MCF 10A (cell line): ENCODE data around the gene PTPRCAP. TPM values are rescaled to one million over a fixed set of nuclear protein-coding genes. Genes with fewer than 3 reads are reported as not detected.
"Not testable (repeated sequence)": the region's sequence is repeated elsewhere in the genome, so short reads cannot be mapped to it uniquely, and the experiment has no call there.

Source experiments
- BruUV-seq: library from RNA; stranded (reverse); fragments of 400-500 nt; replicated peaks from 2 replicates; lab custom pipeline; 2021; lab: Mats Ljungman, UMichigan
- CTCF ChIA-PET: fragments of 300-600 bp; sonication (Branson Sonifier 250); formaldehyde crosslinking; extraction: SDS; loops from one replicate; lab custom pipeline; 2021; ENCODE audit warnings: antibody characterized with exemption, inconsistent platforms; lab: Yijun Ruan, JAX
- POLR2A ChIA-PET: fragments of 300-600, 350-650 bp; sonication (Branson Sonifier 250); formaldehyde crosslinking; extraction: SDS; loops from one replicate; lab custom pipeline; 2020; ENCODE audit warnings: antibody characterized with exemption, inconsistent platforms; lab: Yijun Ruan, JAX
- DNase-seq: peaks from one replicate; pipeline ENCODE4 v3.0.0-alpha.2; 2018; ENCODE audit not compliant: unreplicated experiment
- H3K27ac Mint-ChIP-seq: one replicate; pipeline ENCODE4 v1.8.0; 2022; ENCODE audit warnings: mild to moderate bottlenecking, low read depth, mixed read lengths; ENCODE audit not compliant: unreplicated experiment
- H3K27me3 Mint-ChIP-seq: one replicate; pipeline ENCODE4 v1.8.0; 2022; ENCODE audit warnings: mixed read lengths; ENCODE audit not compliant: insufficient read depth, unreplicated experiment
- H3K36me3 Mint-ChIP-seq: one replicate; pipeline ENCODE4 v1.8.0; 2022; ENCODE audit warnings: mild to moderate bottlenecking, moderate library complexity, mixed read lengths; ENCODE audit not compliant: insufficient read depth, unreplicated experiment
- H3K4me1 Mint-ChIP-seq: one replicate; pipeline ENCODE4 v1.8.0; 2022; ENCODE audit warnings: mixed read lengths; ENCODE audit not compliant: insufficient read depth, unreplicated experiment
- H3K4me3 Mint-ChIP-seq: one replicate; pipeline ENCODE4 v1.8.0; 2022; ENCODE audit warnings: mild to moderate bottlenecking, moderate library complexity, mixed read lengths; ENCODE audit not compliant: unreplicated experiment
- H3K9me3 Mint-ChIP-seq: one replicate; pipeline ENCODE4 v1.8.0; 2022; ENCODE audit warnings: mixed read lengths; ENCODE audit not compliant: unreplicated experiment
- CTCF ChIP-seq: fragments of 200-600 bp; IDR thresholded peaks from one replicate; pipeline ENCODE4 v1.8.0; 2022; ENCODE audit warnings: antibody characterized with exemption, mild to moderate bottlenecking; ENCODE audit not compliant: unreplicated experiment
- intact Hi-C: fragments of 100-400 bp; cut with micrococcal nuclease; formaldehyde crosslinking; loops from 2 replicates; pipeline ENCODE4 v1.14.1; 2022
- total RNA-seq: library from RNA; stranded (reverse); gene quantifications from 2 replicates; pipeline ENCODE4 v1.2.3, GENCODE V29; 2022

The PTPRCAP gene
- total RNA-seq, 1 experiment from 2014 or later = 0.86 TPM

- intact Hi-C loops = no loop called here
- no peaks in the 10 kb centered on the region for H3K9me3 Mint-ChIP-seq
- H3K4me1 Mint-ChIP-seq = no peaks in the 10 kb centered on the region
- POLR2A ChIA-PET = interaction anchor here (0.6 to 2.9 kb wide), 8 partner anchors 9 to 99 kb away, joined by 3 to 32 read pairs (median 12); partner anchors contain the start of genes CORO1B and PPP1CA
- DNase-seq = no peak
- no peak overlapping the region for H3K27ac Mint-ChIP-seq
- H3K4me3 Mint-ChIP-seq = peak overlapping the region; percentile 96
- CTCF ChIA-PET = interaction anchor here (0.9 to 2.1 kb wide), 2 partner anchors 16 to 29 kb away, joined by 5 to 7 read pairs; partner anchors contain the start of gene PPP1CA
- no peaks in the 10 kb centered on the region for H3K27me3 Mint-ChIP-seq
- H3K36me3 Mint-ChIP-seq = peaks cover 42% of the 10 kb centered on the region
- no peak for TF ChIP-seq CTCF
- no TSS peak for BruUV-seq
These were observed 7.8 kb downstream of the PTPRCAP start for GRCh38 chr11:67429722-67430121.

- intact Hi-C loops = no loop called here
- H3K4me1 Mint-ChIP-seq = no peaks in the 10 kb centered on the region
- H3K9me3 Mint-ChIP-seq = no peaks in the 10 kb centered on the region
- TSS peak; percentile 44 for BruUV-seq
- peaks cover 42% of the 10 kb centered on the region for H3K36me3 Mint-ChIP-seq
- no peaks in the 10 kb centered on the region for H3K27me3 Mint-ChIP-seq
- peak overlapping the region; percentile 96 for H3K4me3 Mint-ChIP-seq
- no peak for TF ChIP-seq CTCF
- DNase-seq = no peak
- POLR2A ChIA-PET = interaction anchor here (0.7 to 2.9 kb wide), 18 partner anchors 8 to 836 kb away, joined by 3 to 32 read pairs (median 3); partner anchors contain the start of genes AIP, CCDC87, CCS and CORO1B
- peak overlapping the region; percentile 92 for H3K27ac Mint-ChIP-seq
- CTCF ChIA-PET = interaction anchor here (0.6 to 2.1 kb wide), 6 partner anchors 8 to 76 kb away, joined by 3 to 7 read pairs (median 4); partner anchors contain the start of genes PITPNM1, PPP1CA and PTPRCAP
These were observed 8.3 kb downstream of the PTPRCAP start for GRCh38 chr11:67429038-67429668.

GRCh38 chr11:67428052-67429001, 9.2 kb downstream of the PTPRCAP start, which contains the start of gene RPS6KB2:
RPS6KB2 (plus strand) TSS chr11:67428494; CDS start chr11:67428546, 52 bp downstream.
- peak within 1 kb of the TSS; percentile 96 for H3K4me3 Mint-ChIP-seq
- H3K27ac Mint-ChIP-seq = peak within 1 kb of the TSS; percentile 92
- H3K27me3 Mint-ChIP-seq = no peaks in the 10 kb centered on the region
- peak; percentile 97 for DNase-seq
- intact Hi-C loops = loop anchor here (1.0 kb wide), 1 partner anchor 80 kb away; the partner anchor contains the start of gene CDK2AP2
- no TSS peak for BruUV-seq
- TF ChIP-seq CTCF = no peak
- no peaks in the 10 kb centered on the region for H3K9me3 Mint-ChIP-seq
- H3K4me1 Mint-ChIP-seq = no peaks in the 10 kb centered on the region
- H3K36me3 Mint-ChIP-seq = peaks cover 38% of the 10 kb centered on the region
- CTCF ChIA-PET = interaction anchor here (0.6 to 2.1 kb wide), 6 partner anchors 9 to 77 kb away, joined by 3 to 8 read pairs (median 4); partner anchors contain the start of genes PITPNM1, PPP1CA and PTPRCAP
- POLR2A ChIA-PET = interaction anchor here (0.6 to 2.9 kb wide), 22 partner anchors 8 to 1767 kb away, joined by 3 to 32 read pairs (median 3); partner anchors contain the start of genes AIP, CCDC87, CCS and CORO1B

GRCh38 chr11:67427364-67427859, 10.1 kb downstream of the PTPRCAP start:
- DNase-seq, intact Hi-C loops, H3K4me1 Mint-ChIP-seq, H3K9me3 Mint-ChIP-seq, BruUV-seq, H3K27me3 Mint-ChIP-seq: not testable (repeated sequence)
- H3K27ac Mint-ChIP-seq = peak overlapping the region; percentile 92
- peak overlapping the region; percentile 96 for H3K4me3 Mint-ChIP-seq
- CTCF ChIA-PET = interaction anchor here (1.4 to 2.1 kb wide), 2 partner anchors 26 to 40 kb away, joined by 5 to 8 read pairs; partner anchors contain the start of gene PPP1CA
- H3K36me3 Mint-ChIP-seq = peaks cover 34% of the 10 kb centered on the region
- POLR2A ChIA-PET = interaction anchor here (0.6 to 2.9 kb wide), 8 partner anchors 16 to 56 kb away, joined by 3 to 32 read pairs (median 10); partner anchors contain the start of genes AIP, CORO1B and PPP1CA
